Stimulated activated effector memory CD8-positive, alpha-beta T cell treated with anti-CD3 and anti-CD28 coated beads, Interleukin-12 subunit alpha, Interleukin-12 subunit beta, amount 100 ng/mL, for 72 hours (primary cell): ENCODE measurements around the gene CCDC183.
"Not testable (repeated sequence)": the region's sequence is repeated elsewhere in the genome, so short reads cannot be mapped to it uniquely, and the experiment has no call there.

Experiments
- ATAC-seq: fragments of 150-1000 bp; cut with Tn5 transposase; 2 replicates; pipeline ENCODE4 v1.10.0; 2021
- DNase-seq, 2 donors: peaks; one replicate each; pipeline ENCODE4 v3.0.0; 2021 to 2022; ENCODE audit warnings: low spot score in 2 of 2
- H3K27ac Mint-ChIP-seq: one replicate; pipeline ENCODE4 v1.8.0; 2022; ENCODE audit warnings: mild to moderate bottlenecking, mixed read lengths
- H3K36me3 Mint-ChIP-seq: one replicate; pipeline ENCODE4 v1.8.0; 2022; ENCODE audit warnings: mild to moderate bottlenecking, mixed read lengths
- H3K4me1 Mint-ChIP-seq: one replicate; pipeline ENCODE4 v1.8.0; 2022; ENCODE audit warnings: mixed read lengths
- H3K4me3 Mint-ChIP-seq: one replicate; pipeline ENCODE4 v1.8.0; 2022; ENCODE audit warnings: mild to moderate bottlenecking, mixed read lengths
- H3K9me3 Mint-ChIP-seq: one replicate; pipeline ENCODE4 v1.8.0; 2022; ENCODE audit warnings: mixed read lengths

CCDC183 gene

DNA sequence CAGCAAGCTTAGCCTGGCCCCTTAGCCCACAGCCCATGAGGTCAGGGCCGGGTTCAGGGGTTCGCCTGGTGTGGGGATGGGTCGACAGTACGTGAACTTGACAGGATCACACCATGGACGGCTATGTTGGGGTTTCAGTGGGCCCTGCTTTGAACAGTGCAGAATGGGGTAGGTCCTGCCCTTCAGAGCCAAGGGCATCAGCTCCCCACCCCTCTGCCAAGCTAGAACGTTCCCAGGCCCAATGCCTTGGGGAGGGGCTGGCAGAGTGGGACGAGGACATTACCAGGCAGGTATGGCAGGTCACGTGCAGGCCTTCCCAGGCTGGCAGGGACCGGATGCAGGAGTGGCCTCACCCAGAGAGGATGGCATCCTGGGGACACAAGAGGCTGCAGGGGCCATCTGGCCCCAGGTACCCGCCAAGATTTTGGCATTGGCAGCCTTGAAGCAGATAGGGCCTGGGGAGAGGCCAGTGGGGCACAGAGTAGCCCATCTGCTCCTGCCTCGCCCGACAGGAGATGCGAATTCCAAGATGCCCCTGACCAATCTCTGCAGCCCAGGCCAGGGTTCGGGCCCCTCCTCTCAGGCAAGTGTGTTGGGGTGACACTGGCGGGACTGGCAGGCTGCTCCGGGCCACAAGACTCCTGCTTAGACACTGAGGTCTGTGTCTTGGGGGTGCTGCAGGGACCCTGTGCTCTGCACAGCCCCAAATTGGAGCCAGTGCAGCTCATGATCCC is 45.7 kb downstream of the CCDC183 start:
- ATAC-seq, H3K9me3 Mint-ChIP-seq: not testable (repeated sequence)
- H3K36me3 Mint-ChIP-seq, result peaks cover 34% of the 10 kb centered on the region
- H3K4me3 Mint-ChIP-seq, result peak overlapping the region; percentile 79
- H3K4me1 Mint-ChIP-seq, result peaks cover 19% of the 10 kb centered on the region
- peak overlapping the region; percentile 54 for H3K27ac Mint-ChIP-seq
- peak in 1 of 2 donors; percentile 51 for DNase-seq

GRCh38 chr9:136842380-136842948 is 46.3 kb downstream of the CCDC183 start, which contains the start of gene AJM1:
AJM1 (plus strand) TSS chr9:136842478; CDS start chr9:136844415, 1,937 bp downstream.
- Mint-ChIP-seq H3K27ac (peak within 1 kb of the TSS; percentile 54), H3K4me1 (peaks cover 20% of the 10 kb centered on the region), H3K36me3 (peaks cover 38% of the 10 kb centered on the region), H3K4me3 (peak within 1 kb of the TSS; percentile 79)
- H3K9me3 Mint-ChIP-seq, result not testable (repeated sequence)
- ATAC-seq (peak; percentile 87), DNase-seq (peak; percentile 79 to 92)

- H3K9me3 Mint-ChIP-seq, ATAC-seq: not testable (repeated sequence)
- peak in 1 of 2 donors; percentile 66 for DNase-seq
- H3K36me3 Mint-ChIP-seq, result peaks cover 45% of the 10 kb centered on the region
- H3K4me3 Mint-ChIP-seq, result peak overlapping the region; percentile 79
- peak overlapping the region; percentile 58 for H3K27ac Mint-ChIP-seq
- H3K4me1 Mint-ChIP-seq, result peaks cover 27% of the 10 kb centered on the region
Observed at GRCh38 chr9:136843159-136843800, 47.1 kb downstream of the CCDC183 start.

DNA sequence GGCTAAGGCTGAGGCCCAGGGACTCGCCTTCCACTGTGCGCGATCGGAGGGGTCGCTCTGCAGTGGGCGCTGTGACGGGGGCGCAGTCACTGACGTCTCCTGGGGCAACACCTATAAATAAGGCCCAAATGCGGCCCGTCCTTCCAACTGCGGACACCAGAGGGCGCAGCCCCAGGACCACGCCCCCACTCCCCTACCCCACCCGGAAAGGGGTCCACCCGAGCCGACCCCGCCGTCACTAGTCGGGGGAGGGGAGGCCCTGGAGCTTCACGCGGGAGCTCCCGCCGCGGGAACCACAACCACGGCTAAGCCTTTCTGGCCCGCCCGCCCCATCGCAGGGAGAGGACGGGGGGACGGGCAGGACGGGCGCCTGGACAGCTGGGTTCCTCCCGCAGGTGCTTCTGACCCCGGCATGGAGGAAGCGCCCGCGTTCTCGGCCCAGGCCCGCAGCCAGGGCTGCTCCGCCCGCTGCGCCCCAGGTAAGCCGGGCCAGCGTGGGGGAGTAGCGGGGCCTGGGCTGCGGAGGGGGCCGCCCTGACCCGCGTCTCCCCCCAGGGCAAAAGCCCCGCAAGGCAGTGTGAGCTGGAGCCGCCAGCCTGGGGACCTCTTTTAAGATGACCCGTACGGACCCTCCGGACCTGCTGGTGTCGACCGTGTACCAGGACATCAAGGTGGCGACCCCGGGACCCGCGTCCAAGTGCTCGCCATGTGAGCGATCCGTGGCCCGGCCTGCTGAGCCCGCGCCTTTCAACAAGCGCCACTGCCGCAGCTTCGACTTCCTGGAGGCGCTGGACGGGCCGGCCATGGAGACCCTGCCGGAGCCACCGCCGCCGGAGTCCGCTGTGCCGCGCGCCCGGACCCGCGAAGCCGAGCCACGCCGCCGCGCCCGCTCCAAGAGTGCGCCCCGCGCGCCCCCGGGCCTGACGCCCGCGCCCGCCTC is 47.9 kb downstream of the CCDC183 start:
- H3K27ac Mint-ChIP-seq, result peak overlapping the region; percentile 58
- not testable (repeated sequence) for H3K9me3 Mint-ChIP-seq
- DNase-seq, result peak; percentile 70 to 89

GRCh38 chr9:136844761-136845464 is 48.8 kb downstream of the CCDC183 start:
- Mint-ChIP-seq H3K27ac (no peak overlapping the region), H3K4me3 (no peak overlapping the region)
- DNase-seq, result peak in 1 of 2 donors; percentile 58

More for the DNA sequence above, 47.9 kb downstream of the CCDC183 start:
- Mint-ChIP-seq H3K4me3 (peak overlapping the region; percentile 79), H3K36me3 (peaks cover 44% of the 10 kb centered on the region), H3K4me1 (peaks cover 27% of the 10 kb centered on the region)
- peak; percentile 1 for ATAC-seq

DNA sequence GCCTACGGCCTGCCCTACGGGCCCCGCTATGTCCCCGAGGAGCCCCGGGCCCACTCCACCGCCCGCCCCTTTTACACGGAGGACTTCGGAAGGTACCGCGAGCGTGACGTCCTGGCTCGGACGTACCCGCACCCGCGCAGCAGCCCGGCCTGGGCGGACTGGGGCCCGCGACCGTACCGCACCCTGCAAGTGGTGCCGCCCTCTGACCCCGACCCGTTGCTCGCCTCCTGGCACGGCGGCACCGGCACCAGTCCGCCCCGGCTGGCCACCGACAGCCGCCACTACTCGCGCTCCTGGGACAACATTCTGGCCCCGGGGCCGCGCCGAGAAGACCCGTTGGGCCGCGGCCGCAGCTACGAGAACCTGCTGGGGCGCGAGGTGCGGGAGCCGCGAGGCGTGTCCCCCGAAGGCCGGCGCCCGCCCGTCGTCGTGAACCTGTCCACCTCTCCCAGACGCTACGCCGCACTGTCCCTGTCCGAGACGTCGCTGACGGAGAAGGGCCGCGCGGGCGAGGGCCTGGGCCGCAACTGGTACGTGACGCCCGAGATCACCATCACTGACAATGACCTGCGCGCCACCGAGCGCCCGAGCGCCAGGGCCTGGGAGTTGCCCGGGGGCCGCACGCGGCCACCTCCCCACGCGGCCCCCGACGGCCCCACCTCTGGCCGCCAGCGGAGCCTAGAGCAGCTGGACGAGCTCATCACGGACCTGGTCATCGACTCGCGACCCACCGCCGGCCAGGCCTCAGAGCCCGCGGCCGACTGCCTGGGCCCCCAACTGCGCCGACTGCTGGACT is 49.5 kb downstream of the CCDC183 start:
- Mint-ChIP-seq H3K4me3 (peak overlapping the region; percentile 94), H3K36me3 (peaks cover 46% of the 10 kb centered on the region), H3K27ac (no peak overlapping the region), H3K9me3 (no peaks in the 10 kb centered on the region), H3K4me1 (peaks cover 29% of the 10 kb centered on the region)
- ATAC-seq (no peak), DNase-seq (peak in 1 of 2 donors; percentile 51)

More at GRCh38 chr9:136844761-136845464, 48.8 kb downstream of the CCDC183 start:
- Mint-ChIP-seq H3K36me3 (peaks cover 44% of the 10 kb centered on the region), H3K4me1 (peaks cover 28% of the 10 kb centered on the region), H3K9me3 (no peaks in the 10 kb centered on the region)
- ATAC-seq, result no peak

DNA sequence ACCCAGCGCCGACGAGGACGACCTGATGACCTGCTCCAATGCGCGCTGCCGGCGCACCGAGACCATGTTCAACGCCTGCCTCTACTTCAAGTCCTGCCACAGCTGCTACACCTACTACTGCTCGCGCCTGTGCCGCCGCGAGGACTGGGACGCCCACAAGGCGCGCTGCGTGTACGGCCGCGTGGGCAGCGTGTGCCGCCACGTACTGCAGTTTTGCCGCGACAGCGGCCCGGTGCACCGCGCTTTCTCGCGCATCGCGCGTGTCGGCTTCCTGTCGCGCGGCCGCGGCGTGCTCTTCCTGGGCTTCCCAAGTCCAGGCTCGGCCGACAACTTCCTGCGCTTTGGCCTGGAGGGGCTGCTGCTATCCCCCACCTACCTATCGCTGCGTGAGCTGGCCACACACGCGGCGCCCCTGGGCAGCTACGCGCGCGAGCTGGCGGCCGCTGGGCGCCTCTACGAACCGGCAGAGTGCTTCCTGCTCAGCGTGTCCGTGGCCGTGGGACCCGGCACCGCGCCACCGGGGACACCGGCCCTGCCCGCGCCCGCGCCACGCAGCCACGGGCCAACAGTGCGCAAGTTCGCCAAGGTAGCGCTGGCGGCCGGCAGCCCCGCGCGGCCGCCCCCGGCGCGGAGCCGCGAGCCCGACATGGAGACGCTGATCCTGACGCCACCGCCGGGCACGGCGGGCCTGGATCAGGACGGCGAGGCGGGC is 50.4 kb downstream of the CCDC183 start:
- DNase-seq (peak in 1 of 2 donors; percentile 52), ATAC-seq (no peak)
- peak overlapping the region; percentile 94 for H3K4me3 Mint-ChIP-seq
- H3K36me3 Mint-ChIP-seq, result peaks cover 51% of the 10 kb centered on the region
- no peaks in the 10 kb centered on the region for H3K9me3 Mint-ChIP-seq
- H3K27ac Mint-ChIP-seq, result no peak overlapping the region
- H3K4me1 Mint-ChIP-seq, result peaks cover 21% of the 10 kb centered on the region

- peaks cover 17% of the 10 kb centered on the region for H3K4me1 Mint-ChIP-seq
- ATAC-seq (no peak), DNase-seq (peak in 1 of 2 donors; percentile 51)
- peaks cover 54% of the 10 kb centered on the region for H3K36me3 Mint-ChIP-seq
- H3K9me3 Mint-ChIP-seq, result no peaks in the 10 kb centered on the region
- peak overlapping the region; percentile 92 for H3K27ac Mint-ChIP-seq
- peak overlapping the region; percentile 94 for H3K4me3 Mint-ChIP-seq
Observed at GRCh38 chr9:136847088-136847825, 51.1 kb downstream of the CCDC183 start.

DNA sequence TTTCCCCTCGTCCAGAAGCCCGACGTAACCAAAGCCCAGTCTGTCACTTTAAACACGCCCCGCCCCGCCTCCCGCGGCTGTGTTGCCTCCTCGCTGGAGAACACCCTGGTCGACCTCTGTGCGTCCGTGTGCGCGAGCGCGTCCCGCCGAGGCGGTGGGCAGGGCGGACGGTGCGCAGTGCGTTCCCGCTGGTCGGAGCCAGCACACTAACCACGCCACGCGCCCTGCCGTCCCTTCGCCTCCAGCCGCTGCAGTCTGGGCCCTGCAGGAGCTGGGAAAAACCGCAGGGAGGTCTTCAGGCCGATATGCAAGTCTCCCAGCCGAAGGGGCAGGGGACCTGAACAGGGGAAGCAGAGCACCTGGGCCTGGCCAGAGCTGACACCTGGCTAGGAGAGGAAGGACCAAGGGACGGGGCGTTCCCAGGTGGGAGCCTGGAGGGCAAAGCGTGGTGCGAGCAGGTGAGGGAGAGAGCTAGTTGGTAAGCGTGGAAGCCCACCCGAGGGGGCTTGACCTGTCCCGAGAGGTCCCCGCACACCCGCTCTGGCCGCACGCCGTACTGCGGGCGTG is 51.8 kb downstream of the CCDC183 start:
- H3K27ac Mint-ChIP-seq, result peak overlapping the region; percentile 92
- no peaks in the 10 kb centered on the region for H3K9me3 Mint-ChIP-seq
- H3K4me3 Mint-ChIP-seq, result peak overlapping the region; percentile 94
- DNase-seq, result peak; percentile 79 to 91
- H3K36me3 Mint-ChIP-seq, result peaks cover 57% of the 10 kb centered on the region
- peaks cover 17% of the 10 kb centered on the region for H3K4me1 Mint-ChIP-seq
- peak; percentile 68 for ATAC-seq

- H3K9me3 Mint-ChIP-seq, result no peaks in the 10 kb centered on the region
- DNase-seq, result peak in 1 of 2 donors; percentile 74
- peaks cover 55% of the 10 kb centered on the region for H3K36me3 Mint-ChIP-seq
- H3K4me1 Mint-ChIP-seq, result peaks cover 17% of the 10 kb centered on the region
- H3K4me3 Mint-ChIP-seq, result peak overlapping the region; percentile 94
- ATAC-seq, result peak; percentile 9
- peak overlapping the region; percentile 92 for H3K27ac Mint-ChIP-seq
Observed at GRCh38 chr9:136848393-136849037, 52.4 kb downstream of the CCDC183 start.

- peaks cover 17% of the 10 kb centered on the region for H3K4me1 Mint-ChIP-seq
- no peaks in the 10 kb centered on the region for H3K9me3 Mint-ChIP-seq
- peak within 1 kb of the TSS; percentile 94 for H3K4me3 Mint-ChIP-seq
- H3K27ac Mint-ChIP-seq, result peak within 1 kb of the TSS; percentile 92
- ATAC-seq (peak; percentile 89), DNase-seq (peak; percentile 93 to 99)
- peaks cover 51% of the 10 kb centered on the region for H3K36me3 Mint-ChIP-seq
Observed at GRCh38 chr9:136849038-136849959, 53.2 kb downstream of the CCDC183 start, which contains the start of gene PHPT1. PHPT1 (plus strand) TSS chr9:136849409; CDS start chr9:136849431, 22 bp downstream.
